Measurements from ENCODE around the gene TCP11. TPM values are rescaled to one million over a fixed set of nuclear protein-coding genes. Genes with fewer than 3 reads are reported as not detected.

The TCP11 gene
- total and polyA plus RNA-seq, 10 donors = not detected

DNA sequence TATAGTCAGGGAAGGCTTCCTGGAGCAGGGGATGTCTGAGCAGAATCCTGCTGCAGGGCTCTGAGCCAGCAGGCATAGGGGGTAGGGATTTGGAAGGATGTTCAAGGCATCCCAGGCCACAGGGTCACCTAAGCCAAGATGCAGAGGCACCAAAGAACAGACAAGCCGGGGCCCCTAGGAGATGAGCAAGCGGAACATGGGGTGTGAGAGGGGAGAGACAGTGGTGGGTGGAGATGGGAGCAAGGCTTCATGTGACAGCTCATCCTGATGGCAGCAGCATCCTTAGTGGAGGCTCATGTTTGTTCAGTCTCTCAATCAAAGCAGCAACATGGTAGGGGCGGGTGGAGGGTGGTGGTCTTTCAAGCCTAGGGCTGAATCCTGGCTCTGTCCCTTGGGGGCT is 29.8 kb upstream of the TCP11 start:
- WGBS, 5 donors = 89 to 96% (median 94%) methylated on average over 3 of the region's 3 CpGs
- no peak for DNase-seq
- Histone ChIP-seq H3K27ac (no peak overlapping the region), H3K27me3 (replicated peaks in 1 of 7) (peaks cover 0 to 8% (median 0%) of the 10 kb centered on the region in 7 donors), H3K9me3 (no peaks in the 10 kb centered on the region), H3K4me3 (no peak overlapping the region), H3K36me3 (no peaks in the 10 kb centered on the region), H3K4me1 (no peaks in the 10 kb centered on the region)
- intact Hi-C loops (cut with DNase I; ENCODE audit: low total_unique reads) = no loop called here
- no peak for TF ChIP-seq POLR2A (IDR thresholded peaks at IDR 0.05)
- TF ChIP-seq POLR2AphosphoS5 (IDR thresholded peaks at IDR 0.05) = no peak
- TF ChIP-seq, protein P1, sequence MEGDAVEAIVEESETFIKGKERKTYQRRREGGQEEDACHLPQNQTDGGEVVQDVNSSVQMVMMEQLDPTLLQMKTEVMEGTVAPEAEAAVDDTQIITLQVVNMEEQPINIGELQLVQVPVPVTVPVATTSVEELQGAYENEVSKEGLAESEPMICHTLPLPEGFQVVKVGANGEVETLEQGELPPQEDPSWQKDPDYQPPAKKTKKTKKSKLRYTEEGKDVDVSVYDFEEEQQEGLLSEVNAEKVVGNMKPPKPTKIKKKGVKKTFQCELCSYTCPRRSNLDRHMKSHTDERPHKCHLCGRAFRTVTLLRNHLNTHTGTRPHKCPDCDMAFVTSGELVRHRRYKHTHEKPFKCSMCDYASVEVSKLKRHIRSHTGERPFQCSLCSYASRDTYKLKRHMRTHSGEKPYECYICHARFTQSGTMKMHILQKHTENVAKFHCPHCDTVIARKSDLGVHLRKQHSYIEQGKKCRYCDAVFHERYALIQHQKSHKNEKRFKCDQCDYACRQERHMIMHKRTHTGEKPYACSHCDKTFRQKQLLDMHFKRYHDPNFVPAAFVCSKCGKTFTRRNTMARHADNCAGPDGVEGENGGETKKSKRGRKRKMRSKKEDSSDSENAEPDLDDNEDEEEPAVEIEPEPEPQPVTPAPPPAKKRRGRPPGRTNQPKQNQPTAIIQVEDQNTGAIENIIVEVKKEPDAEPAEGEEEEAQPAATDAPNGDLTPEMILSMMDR (IDR thresholded peaks at IDR 0.05 in 8 of 11, conservative IDR thresholded peaks at IDR 0.05 in 3 of 11) = no peak

DNA sequence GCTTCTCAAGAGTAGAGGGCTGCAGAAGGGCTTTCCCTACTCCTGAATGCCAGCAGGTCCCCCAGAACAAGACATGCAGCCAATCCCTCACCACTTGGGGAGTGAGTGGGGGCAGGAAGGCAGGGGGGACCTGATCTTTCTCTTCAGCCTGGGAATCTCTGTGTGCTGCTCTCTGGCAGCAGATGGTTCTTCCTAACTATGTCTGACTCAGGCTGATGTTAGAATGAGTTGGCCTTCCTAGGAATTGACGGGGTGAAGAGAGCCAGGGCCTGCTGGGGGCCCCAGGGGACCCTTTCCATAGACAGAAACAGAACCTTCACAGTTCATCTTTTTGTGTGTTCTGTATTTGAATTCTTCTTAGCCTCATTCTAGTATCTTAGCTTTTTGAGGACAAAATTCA is 29.0 kb upstream of the TCP11 start:
- 85 to 95% (median 86%) methylated on average over 1 of the region's 1 CpG for WGBS, 5 donors
- DNase-seq = no peak

DNA sequence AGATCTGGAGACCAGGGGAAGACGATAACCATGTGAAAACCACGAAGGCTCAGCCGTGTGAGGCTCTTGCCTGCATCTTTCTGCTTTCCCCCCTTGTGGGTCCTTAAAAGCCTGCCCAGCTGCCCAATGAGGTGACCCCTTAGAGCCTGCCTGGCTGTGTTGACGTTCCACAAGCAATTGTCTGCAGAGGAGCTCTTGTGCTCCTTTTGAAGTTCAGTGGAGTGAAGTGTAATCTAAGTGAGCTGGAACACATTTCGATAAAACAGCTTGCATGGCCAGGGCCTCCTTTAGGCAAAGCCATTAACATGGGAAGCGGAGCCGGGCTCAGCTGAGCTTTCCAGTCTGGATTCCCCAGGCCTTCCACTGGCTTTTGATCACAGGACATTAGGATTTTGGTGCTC is 27.3 kb upstream of the TCP11 start:
- TF ChIP-seq POLR2A (IDR thresholded peaks at IDR 0.05) (no peak), POLR2AphosphoS5 (IDR thresholded peaks at IDR 0.05) (no peak)
- TF ChIP-seq, protein P1 (IDR thresholded peaks at IDR 0.05 in 8 of 11, conservative IDR thresholded peaks at IDR 0.05 in 3 of 11) = no peak
- Histone ChIP-seq H3K9me3 (no peaks in the 10 kb centered on the region), H3K27ac (no peak overlapping the region), H3K36me3 (no peaks in the 10 kb centered on the region), H3K4me3 (no peak overlapping the region), H3K27me3 (replicated peaks in 1 of 7) (peaks cover 0 to 6% (median 0%) of the 10 kb centered on the region in 7 donors), H3K4me1 (no peaks in the 10 kb centered on the region)
- WGBS, 5 donors = 70 to 85% (median 84%) methylated on average over 7 of the region's 7 CpGs
- intact Hi-C loops (cut with DNase I; ENCODE audit: low total_unique reads) = no loop called here
- DNase-seq = no peak

More for the DNA sequence above, 29.0 kb upstream of the TCP11 start:
- intact Hi-C loops (cut with DNase I; ENCODE audit: low total_unique reads) = no loop called here
- Histone ChIP-seq H3K9me3 (no peaks in the 10 kb centered on the region), H3K27ac (no peak overlapping the region), H3K4me1 (no peaks in the 10 kb centered on the region), H3K27me3 (replicated peaks in 1 of 7) (peaks cover 0 to 8% (median 0%) of the 10 kb centered on the region in 7 donors), H3K36me3 (no peaks in the 10 kb centered on the region), H3K4me3 (no peak overlapping the region)
- TF ChIP-seq POLR2AphosphoS5 (IDR thresholded peaks at IDR 0.05) = no peak
- TF ChIP-seq, protein P1 (IDR thresholded peaks at IDR 0.05 in 8 of 11, conservative IDR thresholded peaks at IDR 0.05 in 3 of 11) = no peak
- no peak for TF ChIP-seq POLR2A (IDR thresholded peaks at IDR 0.05)

DNA sequence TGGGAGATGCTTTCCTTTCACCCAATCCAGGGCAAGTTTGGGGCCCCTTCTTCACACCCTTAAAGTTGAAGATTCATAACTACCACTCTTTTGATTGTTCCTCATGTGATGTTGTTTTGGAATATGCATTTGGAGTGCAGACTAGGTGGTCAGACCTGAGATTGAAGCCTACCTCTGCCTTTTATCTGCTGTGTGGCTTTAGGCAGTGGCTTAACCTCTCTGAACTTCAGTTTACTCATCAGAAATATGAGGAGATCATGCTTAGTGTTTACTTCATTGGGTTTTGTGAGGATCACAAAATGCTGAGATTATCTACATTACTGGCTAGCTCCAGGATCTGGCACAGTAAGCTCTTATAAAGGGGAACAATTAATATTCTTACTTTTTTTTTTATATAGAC is 26.4 kb upstream of the TCP11 start:
- no peak for TF ChIP-seq POLR2A (IDR thresholded peaks at IDR 0.05)
- TF ChIP-seq, protein P1 (IDR thresholded peaks at IDR 0.05 in 8 of 11, conservative IDR thresholded peaks at IDR 0.05 in 3 of 11) = no peak
- no peak for TF ChIP-seq POLR2AphosphoS5 (IDR thresholded peaks at IDR 0.05)
- intact Hi-C loops (cut with DNase I; ENCODE audit: low total_unique reads) = no loop called here
- no peaks in the 10 kb centered on the region for H3K36me3 ChIP-seq

More for the DNA sequence above, 26.4 kb upstream of the TCP11 start:
- DNase-seq = no peak
- Histone ChIP-seq H3K27me3 (replicated peaks in 1 of 7) (peaks cover 0 to 6% (median 0%) of the 10 kb centered on the region in 7 donors), H3K4me3 (no peak overlapping the region), H3K9me3 (no peaks in the 10 kb centered on the region), H3K27ac (no peak overlapping the region), H3K4me1 (peaks cover 0 to 5% (median under 1%) of the 10 kb centered on the region in 6 donors)
